Embryonic facial prominence (tissue), 1 donor: ENCODE data around the gene CCDC144A.
"Not testable (repeated sequence)": the region's sequence is repeated elsewhere in the genome, so short reads cannot be mapped to it uniquely, and the experiment has no call there.

Experiments
- DNase-seq: peaks from one replicate; pipeline ENCODE4 v3.0.0-alpha.2; 2016; ENCODE audit errors: extremely low spot score

Gene CCDC144A

DNA sequence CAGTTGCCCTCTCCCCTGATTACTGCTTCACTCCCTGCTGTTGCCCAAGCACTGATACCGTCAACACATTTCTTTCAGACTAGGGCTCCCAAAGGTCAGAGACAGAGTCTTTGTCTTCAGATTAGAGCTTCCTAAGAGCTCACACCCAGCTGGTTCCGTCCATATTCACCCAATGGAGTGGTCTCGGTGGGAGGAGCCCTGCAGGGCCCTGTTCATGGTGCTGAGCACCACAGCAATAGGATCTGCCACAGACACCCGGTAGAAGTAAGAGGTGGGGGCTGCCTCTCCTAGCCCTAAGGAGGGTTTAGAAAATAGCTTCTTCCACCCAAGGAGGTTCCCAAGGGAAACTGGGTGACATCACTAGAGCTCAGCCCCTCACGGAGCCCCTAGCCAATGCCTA lies 128.3 kb downstream of the CCDC144A start:
- no peak for DNase-seq

DNA sequence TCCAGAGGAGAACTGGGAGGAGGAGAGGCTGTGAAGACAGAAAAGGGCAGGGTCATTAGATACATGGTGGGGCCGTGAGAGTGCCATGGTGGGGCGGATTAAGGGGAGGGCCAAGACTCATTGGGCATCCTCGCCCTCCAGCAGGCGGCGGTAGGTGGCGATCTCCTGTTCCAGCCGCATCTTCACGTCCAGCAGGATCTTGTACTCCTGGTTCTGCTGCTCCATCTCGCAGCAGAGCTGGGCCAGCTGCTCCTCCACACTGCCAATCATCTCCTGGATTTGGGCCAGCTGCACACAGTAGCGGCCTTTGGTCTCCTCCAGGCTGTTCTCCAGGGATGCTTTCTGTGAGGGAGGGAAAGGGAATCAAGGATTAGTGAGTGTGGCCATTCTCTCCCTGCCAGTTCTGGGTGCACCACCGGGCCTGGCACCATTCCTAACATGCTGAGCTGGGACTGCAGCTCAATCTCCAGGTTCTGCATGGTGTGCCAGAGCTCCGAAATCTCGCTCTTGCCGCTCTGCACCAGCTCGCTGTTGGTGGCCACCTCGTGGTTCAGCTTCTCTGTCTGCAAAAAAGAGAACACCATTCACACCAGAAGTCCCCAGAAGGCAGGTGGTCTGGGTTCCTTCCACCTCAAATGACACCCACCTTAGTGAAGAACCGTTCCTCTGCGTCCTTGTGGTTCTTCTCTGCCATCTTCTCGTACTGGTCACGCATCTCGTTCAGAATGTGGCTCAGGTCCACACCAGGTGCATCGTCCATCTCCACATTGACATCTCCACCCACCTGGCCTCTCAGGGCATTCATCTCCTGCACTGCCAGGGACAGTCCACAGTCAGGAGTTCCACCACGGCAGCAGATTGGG lies 129.0 kb downstream of the CCDC144A start:
- DNase-seq = no peak

DNA sequence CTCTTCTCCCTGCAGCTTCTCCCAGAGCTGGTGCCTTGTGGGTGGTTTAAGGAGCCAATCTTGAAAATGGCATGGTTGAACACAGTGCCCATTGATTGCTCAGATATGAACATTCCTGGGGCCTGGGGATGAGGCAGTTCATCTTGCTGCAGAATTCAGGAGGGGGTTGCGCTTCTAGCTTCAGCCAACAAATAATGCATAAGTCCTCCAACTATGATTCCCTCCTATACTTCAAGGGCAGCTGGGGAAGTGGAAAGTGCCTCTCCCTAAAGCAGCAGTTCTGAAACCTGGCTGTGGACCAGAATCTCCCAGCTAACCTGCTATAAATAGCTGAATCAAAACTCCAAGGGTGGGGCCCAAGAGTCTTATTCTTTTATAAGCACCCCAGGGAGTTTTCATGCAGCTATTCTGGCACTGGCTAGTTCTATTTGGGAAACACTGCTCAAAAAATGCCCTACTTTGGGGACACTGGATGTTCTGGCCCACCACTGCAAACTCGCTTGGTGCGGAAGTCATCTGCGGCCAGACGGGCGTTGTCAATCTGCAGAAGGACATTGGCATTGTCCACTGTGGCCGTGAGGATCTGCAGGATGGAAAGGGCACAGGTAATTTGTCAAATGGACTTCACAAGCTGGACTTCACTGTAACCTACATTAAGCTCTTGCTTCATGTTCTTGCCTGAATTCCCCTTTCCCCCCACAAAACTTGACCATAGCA lies 130.3 kb downstream of the CCDC144A start:
- no peak for DNase-seq

DNA sequence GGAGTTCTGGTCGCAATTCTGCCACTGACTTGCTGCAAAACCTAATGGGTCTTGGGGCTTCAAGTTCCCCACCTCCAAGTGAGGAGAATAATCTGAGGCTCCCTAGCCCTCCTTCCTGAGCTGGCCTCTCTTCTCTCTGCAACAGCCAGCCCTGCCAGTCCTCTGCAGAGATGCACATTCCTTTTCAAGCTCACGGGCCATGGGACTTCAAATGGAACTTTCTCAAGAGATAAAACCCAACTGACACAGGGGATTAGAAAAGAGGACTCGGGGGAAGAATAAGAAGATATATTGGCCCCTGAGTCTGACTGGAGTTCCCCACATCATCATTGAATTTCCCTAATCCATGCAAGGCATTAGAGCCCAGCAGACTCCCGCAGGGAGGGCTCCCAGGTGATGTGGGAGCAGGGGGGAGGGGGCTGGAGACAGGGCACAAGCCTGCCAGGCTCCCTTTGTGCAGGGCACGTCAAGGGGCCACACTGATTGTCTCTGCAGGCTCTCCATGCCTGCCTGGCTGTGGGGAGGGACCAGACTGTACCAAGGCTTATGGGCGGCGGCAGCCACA lies 131.0 kb downstream of the CCDC144A start:
- no peak for DNase-seq

DNA sequence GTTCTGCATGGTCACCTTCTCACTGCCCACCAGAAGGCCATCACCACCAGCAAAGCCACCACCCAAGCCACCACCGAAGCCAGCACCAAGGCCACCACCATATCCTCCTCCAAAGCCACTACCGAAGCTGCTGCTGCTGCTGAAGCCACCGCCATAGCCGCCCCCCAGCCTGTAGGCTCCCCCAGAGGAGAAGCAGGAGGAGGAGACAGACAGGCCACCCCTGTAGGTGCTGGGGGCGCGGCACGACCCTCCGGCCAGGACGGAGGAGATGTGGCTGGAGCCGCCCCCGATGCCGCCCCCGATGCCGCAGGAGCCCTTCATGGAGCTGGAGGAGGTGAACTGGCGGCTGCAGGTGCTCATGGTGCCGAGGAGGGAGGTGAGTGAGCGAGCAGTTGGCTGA lies 132.1 kb downstream of the CCDC144A start:
- not testable (repeated sequence) for DNase-seq

DNA sequence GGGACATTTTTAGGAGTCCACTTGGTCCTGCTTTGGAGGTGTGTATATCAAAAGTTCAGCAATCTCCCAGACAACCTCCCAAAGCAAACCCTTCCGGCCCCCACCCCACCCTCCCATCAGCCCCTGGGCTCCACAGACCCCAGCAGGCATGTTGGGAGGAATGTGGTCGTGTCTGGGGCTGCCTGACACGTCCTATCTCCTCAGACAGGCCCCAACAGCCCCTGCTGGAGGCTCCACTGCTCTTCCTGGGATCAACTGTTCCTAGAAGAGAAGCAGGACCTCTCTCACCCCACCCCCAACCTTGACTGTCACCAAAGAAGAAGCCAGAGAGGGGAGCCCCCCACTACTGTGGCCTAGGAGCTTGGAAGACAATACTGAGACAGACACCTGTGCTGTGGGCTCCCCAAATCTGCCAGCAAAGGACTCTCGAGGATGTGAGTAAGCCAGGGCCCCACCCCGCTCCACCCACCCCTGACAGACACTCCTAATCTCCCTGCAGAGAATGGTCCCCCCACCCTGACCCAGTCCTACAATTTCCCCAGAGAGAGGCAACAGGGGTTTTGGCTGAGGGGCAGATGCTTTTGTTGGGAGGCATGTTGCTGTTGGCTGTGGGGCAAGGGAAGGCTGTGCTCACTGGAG lies 133.8 kb downstream of the CCDC144A start:
- not testable (repeated sequence) for DNase-seq
